ENCODE measurements around the gene OR4D9. TPM values are rescaled to one million over a fixed set of nuclear protein-coding genes. Genes with fewer than 3 reads are reported as not detected.

Gene OR4D9
- total and polyA plus RNA-seq, 10 of the 15 experiments (the other 5 are each of a cell fraction or from before 2014, with no cell fraction given): not detected

DNA sequence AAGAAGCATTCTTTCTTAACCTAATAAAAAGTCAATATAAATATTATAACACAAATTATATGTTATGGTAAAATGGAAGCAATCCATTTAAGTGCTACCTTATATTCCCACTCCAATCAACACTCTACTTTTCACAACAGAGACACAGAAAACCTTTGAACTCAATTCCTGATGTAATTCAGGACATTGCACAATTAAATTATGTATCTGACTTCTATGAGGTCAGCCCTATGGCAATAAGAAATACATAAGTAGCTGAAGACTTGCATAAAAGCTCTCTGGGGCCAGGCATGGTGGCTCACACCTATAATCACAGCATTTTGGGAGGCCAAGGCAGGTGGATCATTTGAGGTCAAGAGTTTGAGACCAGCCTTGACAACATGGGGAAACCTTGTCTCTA, 31.4 kb upstream of the OR4D9 start:
- no peak overlapping the region for H3K4me3 ChIP-seq
- ATAC-seq (no peak), DNase-seq (ENCODE audit: low read depth, low spot score) (no peak), FAIRE-seq (no peak)
- no peak overlapping the region for H3K9ac ChIP-seq (ENCODE audit: control insufficient read depth, insufficient read depth, low read length)
- BruUV-seq (replicated peaks): no TSS peak
- H3K4me2 ChIP-seq (ENCODE audit: control insufficient read depth, insufficient read depth): no peak overlapping the region
- H3K36me3 ChIP-seq (ENCODE audit: control insufficient read depth in 2 of 2, insufficient read depth in 2 of 2, low read length in 1 of 2): no peaks in the 10 kb centered on the region
- ChIA-PET CTCF (no interaction called here), POLR2A (no interaction called here), RAD21 (ENCODE audit: unreplicated experiment) (no interaction called here), SMC1A (ENCODE audit: uncharacterized antibody, unreplicated experiment) (no interaction called here)
- in situ Hi-C loops (cut with MboI): no loop called here
- H3K9me3 ChIP-seq (replicated peaks; ENCODE audit: control insufficient read depth, insufficient read depth, low read length): no peaks in the 10 kb centered on the region
- no peak overlapping the region for H3K27ac ChIP-seq (ENCODE audit: control insufficient read depth, insufficient read depth)
- H4K20me1 ChIP-seq (ENCODE audit: control insufficient read depth, insufficient read depth): no peaks in the 10 kb centered on the region
- intact Hi-C loops (cut with micrococcal nuclease; ENCODE audit: unreplicated experiment): no loop called here
- no peaks in the 10 kb centered on the region; the same call in 1 of the 2 replicates for H3K4me1 ChIP-seq (ENCODE audit: control insufficient read depth, insufficient read depth, low read length)
- H3K79me2 ChIP-seq (ENCODE audit: control insufficient read depth, insufficient read depth, low read length): no peaks in the 10 kb centered on the region
- no peaks in the 10 kb centered on the region for H3K27me3 ChIP-seq (replicated peaks in 1 of 2; ENCODE audit: control insufficient read depth in 2 of 2, insufficient read depth in 2 of 2, low read length in 1 of 2)
- no peak overlapping the region for H2AFZ ChIP-seq (ENCODE audit: control insufficient read depth, low read depth, low read length)
- TF ChIP-seq SIN3A (IDR thresholded peaks at IDR 0.05; ENCODE audit: low read depth, low read length) (no peak), TBL1XR1 (IDR thresholded peaks at IDR 0.05; ENCODE audit: low read depth, low read length) (no peak), RAD51 (IDR thresholded peaks at IDR 0.05) (no peak), POU2F2 (IDR thresholded peaks at IDR 0.05; ENCODE audit: borderline replicate concordance, low read depth, low read length) (no peak), REST (IDR thresholded peaks at IDR 0.05; ENCODE audit: low read depth, low read length) (no peak), SMARCA5 (IDR thresholded peaks at IDR 0.05) (no peak), TAF1 (IDR thresholded peaks at IDR 0.05; ENCODE audit: borderline replicate concordance, low read depth, low read length) (no peak), CTCF (IDR thresholded peaks at IDR 0.05 in 2 of 3, conservative IDR thresholded peaks at IDR 0.05 in 1 of 3; ENCODE audit: control insufficient read depth in 2 of 3, extremely low read depth in 1 of 3, insufficient read depth in 1 of 3, low read depth in 3 of 3, low read length in 3 of 3) (no peak), SP1 (IDR thresholded peaks at IDR 0.05; ENCODE audit: low read depth, low read length) (no peak), ZNF384 (IDR thresholded peaks at IDR 0.05; ENCODE audit: borderline replicate concordance, low read depth, low read length) (no peak), IRF4 (IDR thresholded peaks at IDR 0.05; ENCODE audit: low read depth, low read length) (no peak), ZNF24 (IDR thresholded peaks at IDR 0.05) (no peak), SRF (IDR thresholded peaks at IDR 0.05; ENCODE audit: low read depth in 2 of 2, low read length in 2 of 2) (no peak), NR2C2 (IDR thresholded peaks at IDR 0.05; ENCODE audit: borderline replicate concordance, control insufficient read depth, insufficient read length, low read depth) (no peak)
- TF ChIP-seq, protein P1, sequence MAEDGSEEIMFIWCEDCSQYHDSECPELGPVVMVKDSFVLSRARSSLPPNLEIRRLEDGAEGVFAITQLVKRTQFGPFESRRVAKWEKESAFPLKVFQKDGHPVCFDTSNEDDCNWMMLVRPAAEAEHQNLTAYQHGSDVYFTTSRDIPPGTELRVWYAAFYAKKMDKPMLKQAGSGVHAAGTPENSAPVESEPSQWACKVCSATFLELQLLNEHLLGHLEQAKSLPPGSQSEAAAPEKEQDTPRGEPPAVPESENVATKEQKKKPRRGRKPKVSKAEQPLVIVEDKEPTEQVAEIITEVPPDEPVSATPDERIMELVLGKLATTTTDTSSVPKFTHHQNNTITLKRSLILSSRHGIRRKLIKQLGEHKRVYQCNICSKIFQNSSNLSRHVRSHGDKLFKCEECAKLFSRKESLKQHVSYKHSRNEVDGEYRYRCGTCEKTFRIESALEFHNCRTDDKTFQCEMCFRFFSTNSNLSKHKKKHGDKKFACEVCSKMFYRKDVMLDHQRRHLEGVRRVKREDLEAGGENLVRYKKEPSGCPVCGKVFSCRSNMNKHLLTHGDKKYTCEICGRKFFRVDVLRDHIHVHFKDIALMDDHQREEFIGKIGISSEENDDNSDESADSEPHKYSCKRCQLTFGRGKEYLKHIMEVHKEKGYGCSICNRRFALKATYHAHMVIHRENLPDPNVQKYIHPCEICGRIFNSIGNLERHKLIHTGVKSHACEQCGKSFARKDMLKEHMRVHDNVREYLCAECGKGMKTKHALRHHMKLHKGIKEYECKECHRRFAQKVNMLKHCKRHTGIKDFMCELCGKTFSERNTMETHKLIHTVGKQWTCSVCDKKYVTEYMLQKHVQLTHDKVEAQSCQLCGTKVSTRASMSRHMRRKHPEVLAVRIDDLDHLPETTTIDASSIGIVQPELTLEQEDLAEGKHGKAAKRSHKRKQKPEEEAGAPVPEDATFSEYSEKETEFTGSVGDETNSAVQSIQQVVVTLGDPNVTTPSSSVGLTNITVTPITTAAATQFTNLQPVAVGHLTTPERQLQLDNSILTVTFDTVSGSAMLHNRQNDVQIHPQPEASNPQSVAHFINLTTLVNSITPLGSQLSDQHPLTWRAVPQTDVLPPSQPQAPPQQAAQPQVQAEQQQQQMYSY (CRISPR knock-in tag; IDR thresholded peaks at IDR 0.05): no peak
- TF ChIP-seq, protein P2, sequence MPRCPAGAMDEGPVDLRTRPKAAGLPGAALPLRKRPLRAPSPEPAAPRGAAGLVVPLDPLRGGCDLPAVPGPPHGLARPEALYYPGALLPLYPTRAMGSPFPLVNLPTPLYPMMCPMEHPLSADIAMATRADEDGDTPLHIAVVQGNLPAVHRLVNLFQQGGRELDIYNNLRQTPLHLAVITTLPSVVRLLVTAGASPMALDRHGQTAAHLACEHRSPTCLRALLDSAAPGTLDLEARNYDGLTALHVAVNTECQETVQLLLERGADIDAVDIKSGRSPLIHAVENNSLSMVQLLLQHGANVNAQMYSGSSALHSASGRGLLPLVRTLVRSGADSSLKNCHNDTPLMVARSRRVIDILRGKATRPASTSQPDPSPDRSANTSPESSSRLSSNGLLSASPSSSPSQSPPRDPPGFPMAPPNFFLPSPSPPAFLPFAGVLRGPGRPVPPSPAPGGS (IDR thresholded peaks at IDR 0.05; ENCODE audit: borderline replicate concordance, insufficient read depth, low read depth, low read length, poor library complexity, severe bottlenecking): no peak

Measured in GM12878 (cell line).